HL-60 (cell line): ENCODE results near the gene LAMA3.

ENCODE experiments used
- CTCF ChIP-seq: IDR thresholded peaks from one replicate; pipeline ENCODE4 v1.5.1; 2011; ENCODE audit warnings: low read length, control low read depth, inconsistent platforms; ENCODE audit not compliant: insufficient read depth
- GABPA ChIP-seq: IDR thresholded peaks from 2 replicates; pipeline ENCODE4 v1.6.1; 2012; ENCODE audit warnings: low read depth
- POLR2AphosphoS5 ChIP-seq: IDR thresholded peaks from 2 replicates; pipeline ENCODE4 v1.6.1; 2012; ENCODE audit warnings: low read depth
- REST ChIP-seq: IDR thresholded peaks from 2 replicates; pipeline ENCODE4 v1.6.1; 2012; ENCODE audit warnings: low read depth; ENCODE audit not compliant: insufficient replicate concordance

GRCh38 chr18:23943903-23944624 lies 254.8 kb downstream of the LAMA3 start:
- no peak for TF ChIP-seq REST
- no peak for TF ChIP-seq CTCF
- no peak for TF ChIP-seq POLR2AphosphoS5
- no peak for TF ChIP-seq GABPA
